Trophoblast cell (in vitro differentiated cells and primary cell): ENCODE measurements around the gene MTR.
"Not testable (repeated sequence)": the region's sequence is repeated elsewhere in the genome, so short reads cannot be mapped to it uniquely, and the experiment has no call there.

Experiments
- DNase-seq, 2 donors: peaks; one replicate each; pipeline ENCODE4 v3.0.0-alpha.2; 2016
- H2AFZ ChIP-seq: 2 replicates; pipeline ENCODE4 v1.6.1; 2013; ENCODE audit warnings: low read length, moderate library complexity, mild to moderate bottlenecking; ENCODE audit not compliant: insufficient read depth, poor library complexity
- H2AK5ac ChIP-seq: 2 replicates; pipeline ENCODE4 v1.6.1; 2013; ENCODE audit warnings: mild to moderate bottlenecking, low read length
- H2BK120ac ChIP-seq: 2 replicates; pipeline ENCODE4 v1.6.1; 2013; ENCODE audit warnings: low read length, mild to moderate bottlenecking, moderate library complexity; ENCODE audit not compliant: insufficient read depth, poor library complexity
- H2BK12ac ChIP-seq: 2 replicates; pipeline ENCODE4 v1.6.1; 2013; ENCODE audit warnings: mild to moderate bottlenecking, low read length, moderate library complexity
- H2BK5ac ChIP-seq: 2 replicates; pipeline ENCODE4 v1.6.1; 2013; ENCODE audit warnings: low read length, low read depth, moderate library complexity, mild to moderate bottlenecking; ENCODE audit not compliant: poor library complexity
- H3K14ac ChIP-seq: 2 replicates; pipeline ENCODE4 v1.6.1; 2013; ENCODE audit warnings: mild to moderate bottlenecking, low read length
- H3K18ac ChIP-seq: 2 replicates; pipeline ENCODE4 v1.6.1; 2013; ENCODE audit warnings: mild to moderate bottlenecking, low read length
- H3K23ac ChIP-seq: 2 replicates; pipeline ENCODE4 v1.6.1; 2013; ENCODE audit warnings: low read length
- H3K27ac ChIP-seq: 2 replicates; pipeline ENCODE4 v1.5.1; 2013; ENCODE audit warnings: low read depth, mild to moderate bottlenecking, inconsistent platforms, low read length, moderate library complexity
- H3K27me3 ChIP-seq: 2 replicates; pipeline ENCODE4 v1.6.1; 2013; ENCODE audit warnings: inconsistent platforms, mild to moderate bottlenecking, low read length, moderate library complexity; ENCODE audit not compliant: insufficient read depth
- H3K36me3 ChIP-seq, 2 experiments: 1 replicate in 1 of 2; 2 replicates in 1 of 2; pipeline ENCODE4 v1.6.1; 2013; ENCODE audit warnings: low read length in 2 of 2, mild to moderate bottlenecking in 2 of 2, moderate library complexity in 1 of 2; ENCODE audit not compliant: insufficient read depth in 2 of 2, control insufficient read depth in 1 of 2
- H3K4ac ChIP-seq: 2 replicates; pipeline ENCODE4 v1.6.1; 2013; ENCODE audit warnings: low read depth, mild to moderate bottlenecking, low read length, moderate library complexity
- H3K4me1 ChIP-seq, 2 experiments: 1 replicate in 1 of 2; 2 replicates in 1 of 2; pipeline ENCODE4 v1.6.1; 2013; ENCODE audit warnings: low read length in 2 of 2, mild to moderate bottlenecking in 2 of 2, moderate library complexity in 1 of 2; ENCODE audit not compliant: insufficient read depth in 2 of 2, control insufficient read depth in 1 of 2
- H3K4me2 ChIP-seq: 2 replicates; pipeline ENCODE4 v1.6.1; 2013; ENCODE audit warnings: inconsistent platforms, mild to moderate bottlenecking, low read length, moderate library complexity
- H3K4me3 ChIP-seq: 2 replicates; pipeline ENCODE4 v1.5.1; 2013; ENCODE audit warnings: mild to moderate bottlenecking, low read depth, low read length, inconsistent platforms
- H3K79me1 ChIP-seq: one replicate; pipeline ENCODE4 v1.6.1; 2013; ENCODE audit warnings: low read length
- H3K79me2 ChIP-seq: 2 replicates; pipeline ENCODE4 v1.6.1; 2013; ENCODE audit warnings: low read length, mild to moderate bottlenecking; ENCODE audit not compliant: control insufficient read depth, insufficient read depth, poor library complexity
- H3K9ac ChIP-seq: 2 replicates; pipeline ENCODE4 v1.6.1; 2013; ENCODE audit warnings: mild to moderate bottlenecking, low read length
- H3K9me3 ChIP-seq: 2 replicates; pipeline ENCODE4 v1.6.1; 2013; ENCODE audit warnings: low read depth, mild to moderate bottlenecking, control low read depth, inconsistent platforms, low read length; ENCODE audit not compliant: insufficient read depth
- H4K12ac ChIP-seq: 2 replicates; pipeline ENCODE4 v1.6.1; 2013; ENCODE audit warnings: low read depth, mild to moderate bottlenecking, low read length, moderate library complexity
- H4K8ac ChIP-seq: 2 replicates; pipeline ENCODE4 v1.6.1; 2013; ENCODE audit warnings: low read depth, mild to moderate bottlenecking, low read length, moderate library complexity
- H4K91ac ChIP-seq: one replicate; pipeline ENCODE4 v1.6.1; 2013; ENCODE audit warnings: low read depth, mild to moderate bottlenecking, low read length, moderate library complexity
- WGBS: extraction: QIAGEN DNeasy Blood & Tissue Kit; methylation state at CpG from one replicate; pipeline ENCODE4 v1.1.7; 2013; ENCODE audit warnings: missing lambda C conversion rate; ENCODE audit not compliant: insufficient read length, insufficient coverage; ENCODE audit errors: extremely low coverage; 5-methylcytosine and 5-hydroxymethylcytosine counted together

MTR gene

GRCh38 chr1:236904892-236905741 lies 110.0 kb downstream of the MTR start:
- no peak overlapping the region for H3K27ac ChIP-seq

GRCh38 chr1:236907205-236907604 lies 112.1 kb downstream of the MTR start:
- WGBS: no CpG with 5 or more reads among the region's 7 CpGs
- no peak overlapping the region for H4K91ac ChIP-seq
- H3K79me2 ChIP-seq: no peaks in the 10 kb centered on the region

More at GRCh38 chr1:236904892-236905741, 110.0 kb downstream of the MTR start:
- Histone ChIP-seq H2BK12ac (no peak overlapping the region), H3K4me3 (no peak overlapping the region), H3K4ac (no peak overlapping the region), H3K14ac (no peak overlapping the region), H4K91ac (no peak overlapping the region), H3K36me3 (peaks cover 7 to 8% of the 10 kb centered on the region in 2 experiments), H3K4me2 (no peak overlapping the region), H3K23ac (no peak overlapping the region), H3K18ac (no peak overlapping the region), H2AFZ (no peak overlapping the region), H2BK5ac (no peak overlapping the region), H3K9ac (no peak overlapping the region), H3K4me1 (peaks cover 6 to 7% of the 10 kb centered on the region in 2 experiments), H4K8ac (no peak overlapping the region), H3K79me1 (peaks cover 3% of the 10 kb centered on the region), H2BK120ac (no peak overlapping the region), H3K79me2 (no peaks in the 10 kb centered on the region), H3K9me3 (no peaks in the 10 kb centered on the region), H2AK5ac (no peak overlapping the region), H4K12ac (no peak overlapping the region), H3K27me3 (no peaks in the 10 kb centered on the region)
- WGBS: no CpG with 5 or more reads among the region's 5 CpGs
- DNase-seq: peak; percentile 58 to 83

GRCh38 chr1:236908669-236909068 lies 113.6 kb downstream of the MTR start:
- H3K23ac ChIP-seq: no peak overlapping the region
- no peak overlapping the region for H4K8ac ChIP-seq
- no peak overlapping the region for H3K4ac ChIP-seq
- no peak overlapping the region for H4K91ac ChIP-seq
- H3K9me3 ChIP-seq: no peaks in the 10 kb centered on the region
- no peaks in the 10 kb centered on the region for H3K27me3 ChIP-seq
- no peak overlapping the region for H2AFZ ChIP-seq
- no peak overlapping the region for H2BK120ac ChIP-seq
- H4K12ac ChIP-seq: no peak overlapping the region
- H3K27ac ChIP-seq: no peak overlapping the region
- H3K36me3 ChIP-seq: no peaks in the 10 kb centered on the region
- no peak overlapping the region for H2AK5ac ChIP-seq
- WGBS: no CpG with 5 or more reads among the region's 2 CpGs
- H3K4me3 ChIP-seq: no peak overlapping the region
- no peak overlapping the region for H2BK12ac ChIP-seq
- H3K4me2 ChIP-seq: no peak overlapping the region
- H3K4me1 ChIP-seq: peaks cover 6 to 7% of the 10 kb centered on the region in 2 experiments
- peaks cover 3% of the 10 kb centered on the region for H3K79me1 ChIP-seq
- no peaks in the 10 kb centered on the region for H3K79me2 ChIP-seq
- H3K18ac ChIP-seq: no peak overlapping the region
- H3K9ac ChIP-seq: no peak overlapping the region
- H2BK5ac ChIP-seq: no peak overlapping the region
- no peak for DNase-seq
- no peak overlapping the region for H3K14ac ChIP-seq

More at GRCh38 chr1:236907205-236907604, 112.1 kb downstream of the MTR start:
- no peak overlapping the region for H3K9ac ChIP-seq
- peak overlapping the region; percentile 59 for H3K27ac ChIP-seq
- no peaks in the 10 kb centered on the region for H3K9me3 ChIP-seq
- H3K4me3 ChIP-seq: no peak overlapping the region
- H4K12ac ChIP-seq: no peak overlapping the region
- H3K79me1 ChIP-seq: peaks cover 3% of the 10 kb centered on the region
- no peak overlapping the region for H2BK5ac ChIP-seq
- H3K14ac ChIP-seq: no peak overlapping the region
- no peak for DNase-seq
- peaks cover 6 to 7% of the 10 kb centered on the region in 2 experiments for H3K4me1 ChIP-seq
- peak overlapping the region; percentile 13 for H3K4me2 ChIP-seq
- H4K8ac ChIP-seq: no peak overlapping the region
- no peaks in the 10 kb centered on the region for H3K36me3 ChIP-seq
- H3K23ac ChIP-seq: no peak overlapping the region
- H2BK120ac ChIP-seq: no peak overlapping the region
- no peak overlapping the region for H2BK12ac ChIP-seq
- no peak overlapping the region for H3K4ac ChIP-seq
- no peak overlapping the region for H2AFZ ChIP-seq
- no peak overlapping the region for H2AK5ac ChIP-seq
- no peaks in the 10 kb centered on the region for H3K27me3 ChIP-seq
- H3K18ac ChIP-seq: no peak overlapping the region

- DNase-seq, H3K4me3 ChIP-seq, H2BK12ac ChIP-seq, H3K27ac ChIP-seq, H2BK120ac ChIP-seq, H3K4me1 ChIP-seq, H3K9me3 ChIP-seq, H4K8ac ChIP-seq, H3K9ac ChIP-seq, H4K91ac ChIP-seq, H4K12ac ChIP-seq, H2BK5ac ChIP-seq, H3K79me1 ChIP-seq, H3K4me2 ChIP-seq, H3K79me2 ChIP-seq, H3K4ac ChIP-seq, H3K36me3 ChIP-seq, H3K23ac ChIP-seq, H3K27me3 ChIP-seq, H2AFZ ChIP-seq, H2AK5ac ChIP-seq, H3K14ac ChIP-seq, H3K18ac ChIP-seq: not testable (repeated sequence)
- no CpG with 5 or more reads among the region's 7 CpGs for WGBS
These were observed 116.0 kb downstream of the MTR start for GRCh38 chr1:236911047-236911446.
